GM12878 (cell line): ENCODE results near the gene BCL2L13. TPM values are rescaled to one million over a fixed set of nuclear protein-coding genes. Genes with fewer than 3 reads are reported as not detected.

Source experiments
- ATAC-seq: fragments of 200-7000 bp; cut with Tn5 transposase; 3 replicates; pipeline ENCODE4 v1.9.1; 2020; ENCODE audit warnings: mild to moderate bottlenecking, moderate library complexity
- BruUV-seq: library from RNA; stranded (reverse); fragments of 400-500 nt; replicated peaks from 2 replicates; lab custom pipeline; 2021; lab: Mats Ljungman, UMichigan
- CTCF ChIA-PET: fragments of 300-600 bp; sonication (Branson Sonifier 250); formaldehyde crosslinking; extraction: SDS; loops from one replicate; lab custom pipeline; 2021; ENCODE audit warnings: inconsistent platforms; lab: Yijun Ruan, JAX
- POLR2A ChIA-PET: fragments of 350-600 bp; formaldehyde crosslinking; extraction: SDS; loops from one replicate; lab custom pipeline; 2021; ENCODE audit warnings: inconsistent platforms; lab: Charles Lee
- RAD21 ChIA-PET: fragments of 300-600 bp; sonication (Branson Sonifier 250); formaldehyde crosslinking; loops from one replicate; lab custom pipeline; 2023; ENCODE audit warnings: antibody characterized with exemption; ENCODE audit not compliant: unreplicated experiment; lab: Charles Lee
- SMC1A ChIA-PET: fragments of 300-600 bp; sonication (Branson Sonifier 250); formaldehyde crosslinking; loops from one replicate; lab custom pipeline; 2023; ENCODE audit not compliant: unreplicated experiment, uncharacterized antibody; lab: Charles Lee
- DNase-seq: peaks from one replicate; pipeline ENCODE4 v3.0.0-alpha.2; 2011; ENCODE audit warnings: low read depth, low spot score
- FAIRE-seq: peaks from 3 replicates; lab custom pipeline; 2011; peaks lifted over from hg19 to GRCh38; lab: Jason Lieb, UNC
- H2AFZ ChIP-seq: 2 replicates; pipeline ENCODE4 v1.6.0; 2011; ENCODE audit warnings: low read depth, low read length, control low read depth; ENCODE audit not compliant: control insufficient read depth
- H3K27ac ChIP-seq: 2 replicates; pipeline ENCODE4 v1.5.1; 2011; ENCODE audit warnings: control low read depth; ENCODE audit not compliant: control insufficient read depth, insufficient read depth
- H3K27me3 ChIP-seq, 2 experiments: replicated peaks in 1 of 2; 2 replicates each; pipeline versions ENCODE4 v1.6.0 to v1.6.1; 2011; ENCODE audit warnings: low read length in 1 of 2; ENCODE audit not compliant: control insufficient read depth in 2 of 2, insufficient read depth in 2 of 2
- H3K36me3 ChIP-seq, 2 experiments: 2 replicates each; pipeline ENCODE4 v1.5.1; 2011; ENCODE audit warnings: low read length in 1 of 2; ENCODE audit not compliant: control insufficient read depth in 2 of 2, insufficient read depth in 2 of 2
- H3K4me1 ChIP-seq: 2 replicates; pipeline ENCODE4 v1.6.1; 2011; ENCODE audit warnings: mild to moderate bottlenecking, low read length, moderate library complexity, mixed read lengths; ENCODE audit not compliant: control insufficient read depth, insufficient read depth
- H3K4me2 ChIP-seq: 2 replicates; pipeline ENCODE4 v1.6.0; 2011; ENCODE audit warnings: control low read depth; ENCODE audit not compliant: control insufficient read depth, insufficient read depth
- H3K4me3 ChIP-seq: fragments of 200-600 bp; sonication (generic); 2 replicates; pipeline ENCODE4 v1.5.1; 2016
- H3K79me2 ChIP-seq: 2 replicates; pipeline ENCODE4 v1.6.0; 2011; ENCODE audit warnings: low read length; ENCODE audit not compliant: control insufficient read depth, insufficient read depth
- H3K9ac ChIP-seq: 2 replicates; pipeline ENCODE4 v1.8.0; 2011; ENCODE audit warnings: low read length, control low read depth, mixed read lengths; ENCODE audit not compliant: control insufficient read depth, insufficient read depth
- H3K9me3 ChIP-seq: replicated peaks from 3 replicates; pipeline ENCODE4 v1.5.1; 2011; ENCODE audit warnings: mild to moderate bottlenecking, low read length; ENCODE audit not compliant: control insufficient read depth, insufficient read depth
- H4K20me1 ChIP-seq: 2 replicates; pipeline ENCODE4 v1.6.0; 2011; ENCODE audit not compliant: control insufficient read depth, insufficient read depth
- HDAC6 ChIP-seq: fragments of 200-600 bp; sonication (generic); IDR thresholded peaks from one replicate; pipeline ENCODE4 v1.8.0; 2017; ENCODE audit warnings: antibody characterized with exemption; ENCODE audit not compliant: unreplicated experiment
- KDM1A ChIP-seq: fragments of 200-600 bp; sonication (generic); IDR thresholded peaks from 2 replicates; pipeline ENCODE4 v1.6.1; 2016; ENCODE audit warnings: borderline replicate concordance
- MYC ChIP-seq: IDR thresholded peaks from 2 replicates; pipeline ENCODE4 v1.6.1; 2011; ENCODE audit warnings: mild to moderate bottlenecking, low read length, moderate library complexity, inconsistent platforms; ENCODE audit not compliant: insufficient read depth, insufficient replicate concordance, insufficient read length, severe bottlenecking
- PAX5 ChIP-seq: IDR thresholded peaks from 2 replicates; pipeline ENCODE4 v1.6.1; 2011; ENCODE audit warnings: low read depth, low read length, borderline replicate concordance
- RB1 ChIP-seq: fragments of 450-650 bp; formaldehyde crosslinking; IDR thresholded peaks from 2 replicates; pipeline ENCODE4 v1.6.1; 2017; ENCODE audit warnings: mild to moderate bottlenecking, borderline replicate concordance
- SIX5 ChIP-seq: IDR thresholded peaks from 2 replicates; pipeline ENCODE4 v1.6.1; 2011; ENCODE audit warnings: mild to moderate bottlenecking, low read depth, low read length, moderate library complexity; ENCODE audit not compliant: severe bottlenecking
- SRF ChIP-seq, 2 experiments: IDR thresholded peaks; 2 replicates each; pipeline ENCODE4 v1.6.1; 2011; ENCODE audit warnings: low read depth in 2 of 2, low read length in 2 of 2, mild to moderate bottlenecking in 1 of 2, moderate library complexity in 1 of 2
- YY1 ChIP-seq: IDR thresholded peaks from 2 replicates; pipeline ENCODE4 v1.6.1; 2011; ENCODE audit warnings: low read depth, mild to moderate bottlenecking, low read length
- ZZZ3 ChIP-seq: IDR thresholded peaks from 2 replicates; pipeline ENCODE4 v1.6.1; 2011; ENCODE audit warnings: low read depth; ENCODE audit not compliant: control insufficient read depth, insufficient read length
- WGBS: methylation state at CpG from one replicate; pipeline ENCODE4 v1.1.6; 2016; ENCODE audit warnings: low lambda C conversion rate; ENCODE audit not compliant: insufficient replicate concordance, insufficient coverage; ENCODE audit errors: missing lambda C conversion rate; 5-methylcytosine and 5-hydroxymethylcytosine counted together
- in situ Hi-C: fragments of 300-500 bp; cut with MboI; formaldehyde crosslinking; loops from 9 replicates; pipeline ENCODE4 v1.14.3; 2018; ENCODE audit warnings: mixed read lengths
- intact Hi-C: fragments of 100-400 bp; cut with micrococcal nuclease; formaldehyde crosslinking; loops from one replicate; pipeline ENCODE4 v1.14.2; 2022; ENCODE audit not compliant: unreplicated experiment
- polyA plus RNA-seq, 11 experiments: library from polyadenylated mRNA; depleted of rRNA in 4 of 11; unstranded in 6 of 11; stranded (reverse) in 5 of 11; fragments of >200 nt; fragmentation: Nextera tagmentation in 4 of 11; fragmentation: Illumina TruSeq in 1 of 11; extraction: Ambion mirVana in 4 of 11; extraction: Trizol in 1 of 11; gene quantifications; 1 replicate in 1 of 11; 2 replicates in 10 of 11; pipeline versions ENCODE4 v1.2.1 to v1.2.3, GENCODE V29; 2011 to 2016; ENCODE audit warnings: inconsistent platforms in 2 of 11, missing spikeins in 2 of 11, low read depth in 1 of 11
- total RNA-seq, 4 experiments: library from RNA; depleted of rRNA in 3 of 4; stranded (reverse); fragments of >200 nt in 3 of 4; fragmentation: Illumina TruSeq in 1 of 4; extraction: Trizol in 1 of 4; gene quantifications; 2 replicates each; pipeline versions ENCODE4 v1.2.1 to v1.2.3, GENCODE V29; 2013 to 2021
- TF ChIP-seq, protein P1 (sequence below): IDR thresholded peaks from 2 replicates; pipeline ENCODE4 v1.6.1; 2012; ENCODE audit warnings: improper control_type of control experiment, low read depth, low read length; ENCODE audit not compliant: insufficient replicate concordance
- TF ChIP-seq, protein P2 (sequence below): fragments of 450-650 bp; conservative IDR thresholded peaks from 2 replicates; pipeline ENCODE4 v1.6.1; 2017; ENCODE audit warnings: mild to moderate bottlenecking, moderate library complexity

Gene BCL2L13
- total and polyA plus RNA-seq, 10 of the 15 experiments (the other 5 are each of a cell fraction or from before 2014, with no cell fraction given) = 18.6 to 30.6 (median 28.2) TPM

DNA sequence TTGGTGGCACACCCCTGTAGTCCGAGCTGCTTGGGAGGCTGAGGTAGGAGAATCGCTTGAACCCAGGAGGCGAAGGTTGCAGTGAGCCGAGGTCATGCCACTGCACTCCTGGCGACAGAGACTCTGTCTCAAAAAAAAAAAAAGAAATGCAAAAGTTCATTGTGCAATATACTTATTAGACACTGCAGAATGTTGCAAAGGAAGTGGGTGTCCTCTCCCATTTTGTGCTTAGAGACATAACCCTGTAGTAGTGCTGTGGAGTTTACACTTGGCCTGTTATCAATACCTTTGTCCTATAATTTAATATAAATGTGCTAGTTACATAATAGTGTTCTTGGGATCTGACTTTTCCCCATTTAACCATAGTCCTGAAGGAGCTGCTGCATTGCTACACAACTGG is 9.4 kb downstream of the BCL2L13 start (continued):
- no peak for TF ChIP-seq YY1

DNA sequence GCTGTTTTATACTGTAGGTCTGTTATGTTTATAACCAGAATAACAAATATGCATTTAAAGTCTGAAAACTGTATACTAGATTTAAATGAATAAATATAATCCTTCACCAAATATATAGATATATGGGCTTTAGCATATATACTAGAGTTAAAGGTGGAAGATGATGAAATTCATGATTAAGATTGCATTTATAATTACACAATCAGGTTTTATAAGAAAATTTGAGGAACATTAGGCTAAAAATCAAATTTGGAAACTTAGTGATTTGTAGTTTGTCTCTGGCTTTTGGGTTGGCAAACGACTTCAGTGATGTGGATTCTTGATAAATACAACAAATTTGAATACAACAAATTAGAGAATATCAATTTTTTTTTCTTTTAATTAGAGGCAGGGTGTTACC is 10.0 kb downstream of the BCL2L13 start:
- Histone ChIP-seq H3K79me2 (no peaks in the 10 kb centered on the region), H3K9me3 (no peaks in the 10 kb centered on the region), H4K20me1 (no peaks in the 10 kb centered on the region), H3K4me2 (no peak overlapping the region), H3K27me3 (no peaks in the 10 kb centered on the region), H3K36me3 (no peaks in the 10 kb centered on the region), H3K4me3 (no peak overlapping the region), H2AFZ (no peak overlapping the region), H3K4me1 (no peaks in the 10 kb centered on the region), H3K27ac (no peak overlapping the region)
- intact Hi-C loops (no loop called here), in situ Hi-C loops (loop anchor here (25.0 kb wide), 1 partner anchor 1789 kb away; the partner anchor contains the start of genes C22orf39, HIRA and MRPL40)
- ChIA-PET CTCF (interaction anchor here (1.3 kb wide), 1 partner anchor 9 kb away, joined by 4 read pairs; the partner anchor contains the start of gene BCL2L13), SMC1A (no interaction called here), POLR2A (no interaction called here)
- 0% methylated on average over 1 of the region's 1 CpG for WGBS
- no TSS peak for BruUV-seq
- DNase-seq = no peak
- FAIRE-seq = no peak
- TF ChIP-seq, protein P1, sequence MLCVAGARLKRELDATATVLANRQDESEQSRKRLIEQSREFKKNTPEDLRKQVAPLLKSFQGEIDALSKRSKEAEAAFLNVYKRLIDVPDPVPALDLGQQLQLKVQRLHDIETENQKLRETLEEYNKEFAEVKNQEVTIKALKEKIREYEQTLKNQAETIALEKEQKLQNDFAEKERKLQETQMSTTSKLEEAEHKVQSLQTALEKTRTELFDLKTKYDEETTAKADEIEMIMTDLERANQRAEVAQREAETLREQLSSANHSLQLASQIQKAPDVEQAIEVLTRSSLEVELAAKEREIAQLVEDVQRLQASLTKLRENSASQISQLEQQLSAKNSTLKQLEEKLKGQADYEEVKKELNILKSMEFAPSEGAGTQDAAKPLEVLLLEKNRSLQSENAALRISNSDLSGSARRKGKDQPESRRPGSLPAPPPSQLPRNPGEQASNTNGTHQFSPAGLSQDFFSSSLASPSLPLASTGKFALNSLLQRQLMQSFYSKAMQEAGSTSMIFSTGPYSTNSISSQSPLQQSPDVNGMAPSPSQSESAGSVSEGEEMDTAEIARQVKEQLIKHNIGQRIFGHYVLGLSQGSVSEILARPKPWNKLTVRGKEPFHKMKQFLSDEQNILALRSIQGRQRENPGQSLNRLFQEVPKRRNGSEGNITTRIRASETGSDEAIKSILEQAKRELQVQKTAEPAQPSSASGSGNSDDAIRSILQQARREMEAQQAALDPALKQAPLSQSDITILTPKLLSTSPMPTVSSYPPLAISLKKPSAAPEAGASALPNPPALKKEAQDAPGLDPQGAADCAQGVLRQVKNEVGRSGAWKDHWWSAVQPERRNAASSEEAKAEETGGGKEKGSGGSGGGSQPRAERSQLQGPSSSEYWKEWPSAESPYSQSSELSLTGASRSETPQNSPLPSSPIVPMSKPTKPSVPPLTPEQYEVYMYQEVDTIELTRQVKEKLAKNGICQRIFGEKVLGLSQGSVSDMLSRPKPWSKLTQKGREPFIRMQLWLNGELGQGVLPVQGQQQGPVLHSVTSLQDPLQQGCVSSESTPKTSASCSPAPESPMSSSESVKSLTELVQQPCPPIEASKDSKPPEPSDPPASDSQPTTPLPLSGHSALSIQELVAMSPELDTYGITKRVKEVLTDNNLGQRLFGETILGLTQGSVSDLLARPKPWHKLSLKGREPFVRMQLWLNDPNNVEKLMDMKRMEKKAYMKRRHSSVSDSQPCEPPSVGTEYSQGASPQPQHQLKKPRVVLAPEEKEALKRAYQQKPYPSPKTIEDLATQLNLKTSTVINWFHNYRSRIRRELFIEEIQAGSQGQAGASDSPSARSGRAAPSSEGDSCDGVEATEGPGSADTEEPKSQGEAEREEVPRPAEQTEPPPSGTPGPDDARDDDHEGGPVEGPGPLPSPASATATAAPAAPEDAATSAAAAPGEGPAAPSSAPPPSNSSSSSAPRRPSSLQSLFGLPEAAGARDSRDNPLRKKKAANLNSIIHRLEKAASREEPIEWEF = no peak
- TF ChIP-seq SRF (IDR thresholded peaks at IDR 0.05; ENCODE audit: low read depth in 2 of 2, low read length in 2 of 2) (no peak), SIX5 (no peak), PAX5 (no peak), ZZZ3 (no peak), KDM1A (no peak), HDAC6 (no peak), MYC (no peak), RB1 (no peak)
- TF ChIP-seq, protein P2, sequence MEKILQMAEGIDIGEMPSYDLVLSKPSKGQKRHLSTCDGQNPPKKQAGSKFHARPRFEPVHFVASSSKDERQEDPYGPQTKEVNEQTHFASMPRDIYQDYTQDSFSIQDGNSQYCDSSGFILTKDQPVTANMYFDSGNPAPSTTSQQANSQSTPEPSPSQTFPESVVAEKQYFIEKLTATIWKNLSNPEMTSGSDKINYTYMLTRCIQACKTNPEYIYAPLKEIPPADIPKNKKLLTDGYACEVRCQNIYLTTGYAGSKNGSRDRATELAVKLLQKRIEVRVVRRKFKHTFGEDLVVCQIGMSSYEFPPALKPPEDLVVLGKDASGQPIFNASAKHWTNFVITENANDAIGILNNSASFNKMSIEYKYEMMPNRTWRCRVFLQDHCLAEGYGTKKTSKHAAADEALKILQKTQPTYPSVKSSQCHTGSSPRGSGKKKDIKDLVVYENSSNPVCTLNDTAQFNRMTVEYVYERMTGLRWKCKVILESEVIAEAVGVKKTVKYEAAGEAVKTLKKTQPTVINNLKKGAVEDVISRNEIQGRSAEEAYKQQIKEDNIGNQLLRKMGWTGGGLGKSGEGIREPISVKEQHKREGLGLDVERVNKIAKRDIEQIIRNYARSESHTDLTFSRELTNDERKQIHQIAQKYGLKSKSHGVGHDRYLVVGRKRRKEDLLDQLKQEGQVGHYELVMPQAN = no peak
- TF ChIP-seq, all 136 proteins: peak for 0
- ATAC-seq = no peak
- RAD21 ChIA-PET = no interaction called here
- no peak overlapping the region for H3K9ac ChIP-seq
